ENCODE measurements around the gene TTYH1.

GRCh38 chr19:54391589-54392061 lies 23.6 kb upstream of the TTYH1 start:
- TF ChIP-seq CTCF (IDR thresholded peaks at IDR 0.05 in 4 of 5, conservative IDR thresholded peaks at IDR 0.05 in 1 of 5) (no peak), POLR2A (IDR thresholded peaks at IDR 0.05) (no peak)
